ENCODE data around the gene OR2T2. TPM values are rescaled to one million over a fixed set of nuclear protein-coding genes. Genes with fewer than 3 reads are reported as not detected.

The OR2T2 gene
- polyA plus RNA-seq, 3 donors: 0.06 TPM; not detected in 2

Other genes starting within 250 kb of the OR2T2 start
- under 1 TPM in 2 of 3 donors, not detected in 1; 0.04 to 0.06 TPM for gene OR2M3, start 248.4 kb upstream of the OR2T2 start, polyA plus RNA-seq (ENCODE audit: insufficient read length in 3 of 3)
- under 1 TPM in 2 of 3 donors, not detected in 1; 0.03 to 0.08 TPM for gene OR2M4, start 214.2 kb upstream of the OR2T2 start, polyA plus RNA-seq (ENCODE audit: insufficient read length in 3 of 3)
- not detected for gene OR2T33, start 167.7 kb upstream of the OR2T2 start, polyA plus RNA-seq (ENCODE audit: insufficient read length in 3 of 3)
- under 1 TPM in 2 of 3 donors, not detected in 1; 0.03 to 0.05 TPM for gene OR2T12, start 142.2 kb upstream of the OR2T2 start, polyA plus RNA-seq (ENCODE audit: insufficient read length in 3 of 3)
- gene OR2M7, start 121.1 kb upstream of the OR2T2 start, polyA plus RNA-seq (ENCODE audit: insufficient read length in 3 of 3): not detected
- not detected for gene OR14C36, start 96.9 kb upstream of the OR2T2 start, polyA plus RNA-seq (ENCODE audit: insufficient read length in 3 of 3)
- gene OR2T4, start 84.0 kb upstream of the OR2T2 start, polyA plus RNA-seq (ENCODE audit: insufficient read length in 3 of 3): not detected
- under 1 TPM in 1 of 3 donors, not detected in 2; 0.06 TPM for gene OR2T6, start 69.9 kb upstream of the OR2T2 start, polyA plus RNA-seq (ENCODE audit: insufficient read length in 3 of 3)
- gene OR2T1, start 42.6 kb upstream of the OR2T2 start, polyA plus RNA-seq (ENCODE audit: insufficient read length in 3 of 3): not detected
- gene OR2T3, start 27.7 kb downstream of the OR2T2 start, polyA plus RNA-seq (ENCODE audit: insufficient read length in 3 of 3): not detected
- gene OR2T5, start 43.0 kb downstream of the OR2T2 start, polyA plus RNA-seq (ENCODE audit: insufficient read length in 3 of 3): under 1 TPM in 1 of 3 donors, not detected in 2; 0.12 TPM
- gene OR2G6, start 62.4 kb downstream of the OR2T2 start, polyA plus RNA-seq (ENCODE audit: insufficient read length in 3 of 3): under 1 TPM in 1 of 3 donors, not detected in 2; 0.11 TPM
- gene OR2T29, start 117.1 kb downstream of the OR2T2 start, polyA plus RNA-seq (ENCODE audit: insufficient read length in 3 of 3): not detected
- not detected for gene OR2T34, start 129.1 kb downstream of the OR2T2 start, polyA plus RNA-seq (ENCODE audit: insufficient read length in 3 of 3)
- under 1 TPM in 1 of 3 donors, not detected in 2; 0.33 TPM for gene OR2T10, start 152.1 kb downstream of the OR2T2 start, polyA plus RNA-seq (ENCODE audit: insufficient read length in 3 of 3)
- not detected for gene OR2T11, start 189.5 kb downstream of the OR2T2 start, polyA plus RNA-seq (ENCODE audit: insufficient read length in 3 of 3)
- gene OR2T35, start 199.6 kb downstream of the OR2T2 start, polyA plus RNA-seq (ENCODE audit: insufficient read length in 3 of 3): not detected
- not detected for gene OR2T27, start 209.9 kb downstream of the OR2T2 start, polyA plus RNA-seq (ENCODE audit: insufficient read length in 3 of 3)

Measured in renal cortex interstitium (tissue), 3 donors.